Pulmonary artery endothelial cell (primary cell): ENCODE measurements around the gene ZNF200. TPM values are rescaled to one million over a fixed set of nuclear protein-coding genes. Genes with fewer than 3 reads are reported as not detected.

Source experiments
- DNase-seq: peaks from one replicate; pipeline ENCODE4 v3.0.0-alpha.2; 2011; ENCODE audit warnings: low read depth, low spot score
- total RNA-seq: library from RNA; depleted of rRNA; stranded (reverse); fragments of >200 nt; gene quantifications from 2 replicates; pipeline ENCODE4 v1.2.3, GENCODE V29; 2014

ZNF200 gene
- total RNA-seq, 1 donor from 2014 or later, result 10.6 TPM

DNA sequence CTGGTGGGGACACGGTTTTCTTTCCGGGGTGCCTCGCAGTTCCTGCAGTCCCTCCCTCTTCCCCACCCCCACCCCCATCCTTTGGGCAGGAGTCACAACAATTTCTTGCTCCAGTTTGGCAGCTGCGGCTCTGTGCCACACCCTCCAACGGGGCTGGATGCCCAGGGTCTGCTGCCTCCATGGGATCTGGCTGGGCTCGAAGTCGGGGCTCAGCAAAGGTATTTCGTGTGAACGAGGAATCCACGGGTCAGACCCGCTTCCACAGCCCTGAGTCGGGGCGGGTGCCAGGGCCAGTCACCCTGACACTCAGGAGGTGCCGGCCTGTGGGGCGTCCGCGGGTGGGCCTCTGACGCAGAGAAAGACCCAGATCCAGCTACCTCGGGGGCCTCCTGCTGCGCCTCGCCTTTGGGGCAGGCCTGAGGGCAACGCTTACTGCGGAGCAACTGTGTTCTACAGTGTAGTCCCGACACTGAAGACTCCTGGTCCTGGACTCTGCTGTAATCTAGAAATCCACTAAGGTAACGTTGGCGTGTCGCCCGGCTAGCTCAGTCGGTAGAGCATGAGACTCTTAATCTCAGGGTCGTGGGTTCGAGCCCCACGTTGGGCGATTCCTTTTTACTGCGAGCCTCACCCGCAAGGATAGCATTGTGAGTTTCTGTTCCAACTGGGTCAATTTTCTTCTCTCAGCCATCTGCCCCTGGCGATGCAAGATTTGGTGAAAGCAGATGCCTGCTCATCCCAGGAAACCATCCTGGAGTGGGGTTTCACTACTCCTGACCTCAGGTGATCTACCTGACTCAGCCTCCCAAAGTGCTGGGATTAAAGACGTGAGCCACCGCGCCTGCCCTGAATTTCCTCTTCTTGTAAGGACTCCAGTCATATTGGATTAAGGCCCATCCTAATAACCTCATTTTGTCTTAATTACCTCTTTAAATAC, 59.5 kb downstream of the ZNF200 start:
- no peak for DNase-seq

DNA sequence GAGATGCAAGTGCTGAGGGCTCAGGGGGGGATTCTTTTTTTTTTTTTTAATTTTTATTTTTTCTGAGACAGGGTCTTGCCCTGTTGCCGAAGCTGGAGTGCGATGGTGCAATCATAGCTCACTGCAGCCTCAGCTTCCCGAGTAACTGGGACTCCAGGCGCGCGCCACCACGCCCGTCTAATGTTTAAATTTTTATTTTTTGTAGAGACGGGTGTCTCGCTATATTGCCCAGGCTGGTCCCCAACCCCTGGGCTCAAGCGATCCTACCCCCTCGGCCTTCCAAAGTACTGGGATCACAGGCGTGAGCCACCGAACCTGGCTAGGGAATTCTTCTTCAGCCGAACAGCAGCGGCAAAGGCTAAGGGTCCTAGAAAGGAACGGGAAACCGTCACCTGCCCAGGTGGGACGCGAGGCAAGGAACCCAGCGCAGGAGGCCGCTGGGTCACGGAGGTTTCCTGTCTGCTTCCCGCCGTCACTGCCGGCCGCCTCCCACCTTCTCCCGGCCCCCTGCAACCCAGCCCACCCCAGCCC, 60.3 kb downstream of the ZNF200 start:
- DNase-seq, result no peak

- DNase-seq, result no peak
These were observed 60.9 kb downstream of the ZNF200 start for GRCh38 chr16:3173892-3174617.

Other genes starting within 250 kb of the ZNF200 start
- not detected in 2 replicates for gene CLDN9, start 222.2 kb downstream of the ZNF200 start, total RNA-seq
- gene CLDN6, start 217.0 kb downstream of the ZNF200 start, total RNA-seq, result not detected in 2 replicates
- 158 and 171 TPM in 2 replicates for gene TNFRSF12A, start 214.8 kb downstream of the ZNF200 start, total RNA-seq
- 10.0 and 11.5 TPM in 2 replicates for gene HCFC1R1, start 211.2 kb downstream of the ZNF200 start, total RNA-seq
- gene THOC6, start 211.1 kb downstream of the ZNF200 start, total RNA-seq, result 24.0 and 32.3 TPM in 2 replicates
- not detected in 2 replicates for gene BICDL2, start 198.2 kb downstream of the ZNF200 start, total RNA-seq
- 0.04 and 0.13 TPM in 2 replicates for gene MMP25, start 188.6 kb downstream of the ZNF200 start, total RNA-seq
- gene IL32, start 169.5 kb downstream of the ZNF200 start, total RNA-seq, result 33.7 and 60.3 TPM in 2 replicates
- gene ZSCAN10, start 135.9 kb downstream of the ZNF200 start, total RNA-seq, result not detected in 2 replicates
- 21.3 and 22.5 TPM in 2 replicates for gene ZNF205, start 122.6 kb downstream of the ZNF200 start, total RNA-seq
- gene ZNF213, start 100.1 kb downstream of the ZNF200 start, total RNA-seq, result 4.8 and 5.0 TPM in 2 replicates
- gene OR1F1, start 47.0 kb downstream of the ZNF200 start, total RNA-seq, result 0.13 TPM in 1 of 2 replicates, not detected in the other
- not detected in 2 replicates for gene MEFV, start 21.5 kb upstream of the ZNF200 start, total RNA-seq
- 39.6 and 52.1 TPM in 2 replicates for gene ZNF263, start 48.3 kb upstream of the ZNF200 start, total RNA-seq
- 3.4 and 4.7 TPM in 2 replicates for gene TIGD7, start 70.3 kb upstream of the ZNF200 start, total RNA-seq
- gene ZNF75A, start 70.3 kb upstream of the ZNF200 start, total RNA-seq, result 17.6 and 20.3 TPM in 2 replicates
- gene OR2C1, start 120.7 kb upstream of the ZNF200 start, total RNA-seq, result 0.07 TPM in 1 of 2 replicates, not detected in the other
- 8.9 and 11.9 TPM in 2 replicates for gene ZSCAN32, start 165.8 kb upstream of the ZNF200 start, total RNA-seq
- 6.2 and 7.9 TPM in 2 replicates for gene ZNF174, start 166.1 kb upstream of the ZNF200 start, total RNA-seq
- gene ZNF597, start 208.3 kb upstream of the ZNF200 start, total RNA-seq, result 2.2 and 2.9 TPM in 2 replicates
- 11.8 and 12.7 TPM in 2 replicates for gene NAA60, start 208.5 kb upstream of the ZNF200 start, total RNA-seq